ENCODE results near the gene YBEY. TPM values are rescaled to one million over a fixed set of nuclear protein-coding genes. Genes with fewer than 3 reads are reported as not detected.

Gene YBEY
- total RNA-seq, 1 experiment from 2014 or later: 35.0 TPM

DNA sequence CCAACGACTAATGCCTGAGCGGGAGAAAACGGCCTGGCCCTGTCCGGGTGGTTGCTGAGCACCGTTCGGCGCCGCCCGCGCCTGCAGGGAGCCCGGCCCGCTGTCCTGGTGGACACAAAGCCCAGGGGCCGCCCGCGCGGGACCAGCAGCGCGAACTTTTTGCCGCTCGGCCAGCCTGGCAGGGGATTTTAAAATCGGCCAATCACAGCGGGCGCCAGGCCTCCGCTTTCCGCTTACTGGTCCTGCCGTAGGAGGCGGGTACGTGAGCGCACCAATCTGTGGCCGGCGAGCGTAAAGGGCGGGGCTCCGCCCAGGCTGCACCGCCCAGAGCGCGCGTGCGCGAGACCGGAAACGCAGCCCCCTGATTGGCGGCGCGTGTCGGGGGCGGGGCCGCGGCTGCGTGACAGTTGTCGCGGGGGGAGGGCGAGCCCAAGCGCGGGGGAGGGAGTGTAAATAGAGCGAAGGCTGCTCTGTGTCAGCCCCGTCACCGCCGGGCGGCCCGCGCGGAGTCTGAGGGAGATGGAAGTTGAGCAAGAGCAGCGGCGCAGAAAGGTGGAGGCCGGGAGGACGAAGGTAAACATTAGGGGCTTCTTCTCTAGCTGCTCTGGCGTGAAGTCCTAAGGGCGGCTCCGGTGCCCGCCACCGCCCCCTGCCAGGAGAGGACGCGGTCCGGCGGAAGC, 37.7 kb downstream of the YBEY start, which contains the start of the genes C21orf58 and PCNT:
Gene C21orf58 (minus strand): TSS at position 161 of the 680 bp plus-strand sequence. CDS start 1,132 bp downstream, outside the sequence.
Gene PCNT (plus strand): TSS at position 447 of the 680 bp plus-strand sequence. CDS start 73 bp downstream, at position 520.
- Histone ChIP-seq H3K4me3 (ENCODE audit: insufficient read depth, low read depth, low read length) (peak within 1 kb of the TSS; percentile 100), H3K27me3 (ENCODE audit: control insufficient read depth, insufficient read depth, low read length) (no peaks in the 10 kb centered on the region), H3K36me3 (replicated peaks; ENCODE audit: control insufficient read depth, insufficient read depth, low read length) (peaks cover 4% of the 10 kb centered on the region)
- peak; percentile 100 for DNase-seq

- no peaks in the 10 kb centered on the region for H3K27me3 ChIP-seq (ENCODE audit: control insufficient read depth, insufficient read depth, low read length)
- H3K36me3 ChIP-seq (replicated peaks; ENCODE audit: control insufficient read depth, insufficient read depth, low read length): peaks cover 4% of the 10 kb centered on the region
- H3K4me3 ChIP-seq (ENCODE audit: insufficient read depth, low read depth, low read length): peak overlapping the region; percentile 100
- DNase-seq: peak; percentile 99
These were observed 38.4 kb downstream of the YBEY start for GRCh38 chr21:46324390-46325072.

GRCh38 chr21:46325073-46325912, 39.2 kb downstream of the YBEY start:
- peak; percentile 92 for DNase-seq
- Histone ChIP-seq H3K4me3 (ENCODE audit: insufficient read depth, low read depth, low read length) (peak overlapping the region; percentile 93), H3K27me3 (ENCODE audit: control insufficient read depth, insufficient read depth, low read length) (no peaks in the 10 kb centered on the region), H3K36me3 (replicated peaks; ENCODE audit: control insufficient read depth, insufficient read depth, low read length) (peaks cover 4% of the 10 kb centered on the region)

- Histone ChIP-seq H3K36me3 (replicated peaks; ENCODE audit: control insufficient read depth, insufficient read depth, low read length) (peaks cover 4% of the 10 kb centered on the region), H3K4me3 (ENCODE audit: insufficient read depth, low read depth, low read length) (no peak overlapping the region), H3K27me3 (ENCODE audit: control insufficient read depth, insufficient read depth, low read length) (no peaks in the 10 kb centered on the region)
- peak; percentile 61 for DNase-seq
These were observed 40.1 kb downstream of the YBEY start for GRCh38 chr21:46326110-46326703.

DNA sequence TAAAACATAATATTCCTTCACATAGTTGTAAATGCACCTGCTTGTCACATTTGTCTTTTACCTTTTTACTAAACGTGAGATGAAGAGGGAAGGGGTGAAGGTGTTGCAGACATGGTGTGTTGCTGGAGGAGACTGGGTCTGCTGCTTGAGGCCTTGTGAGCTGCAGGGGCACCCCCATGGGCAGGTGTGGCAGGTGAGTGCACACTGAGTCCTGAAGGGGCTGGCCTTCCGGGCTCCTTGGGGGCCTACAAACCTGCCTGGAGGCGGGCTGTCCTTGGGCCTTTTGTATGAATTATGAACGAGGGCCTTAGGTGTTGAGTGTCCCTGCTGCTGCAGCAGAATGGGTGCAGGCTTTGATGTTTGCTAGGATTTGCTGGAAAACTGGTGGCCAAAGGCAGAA, 41.6 kb downstream of the YBEY start:
- DNase-seq: no peak
- Histone ChIP-seq H3K27me3 (ENCODE audit: control insufficient read depth, insufficient read depth, low read length) (no peaks in the 10 kb centered on the region), H3K4me3 (ENCODE audit: insufficient read depth, low read depth, low read length) (no peak overlapping the region), H3K36me3 (replicated peaks; ENCODE audit: control insufficient read depth, insufficient read depth, low read length) (peaks cover 4% of the 10 kb centered on the region)

GRCh38 chr21:46328151-46328550, 42.0 kb downstream of the YBEY start:
- Histone ChIP-seq H3K36me3 (replicated peaks; ENCODE audit: control insufficient read depth, insufficient read depth, low read length) (peaks cover 4% of the 10 kb centered on the region), H3K27me3 (ENCODE audit: control insufficient read depth, insufficient read depth, low read length) (no peaks in the 10 kb centered on the region), H3K4me3 (ENCODE audit: insufficient read depth, low read depth, low read length) (no peak overlapping the region)
- no peak for DNase-seq

DNA sequence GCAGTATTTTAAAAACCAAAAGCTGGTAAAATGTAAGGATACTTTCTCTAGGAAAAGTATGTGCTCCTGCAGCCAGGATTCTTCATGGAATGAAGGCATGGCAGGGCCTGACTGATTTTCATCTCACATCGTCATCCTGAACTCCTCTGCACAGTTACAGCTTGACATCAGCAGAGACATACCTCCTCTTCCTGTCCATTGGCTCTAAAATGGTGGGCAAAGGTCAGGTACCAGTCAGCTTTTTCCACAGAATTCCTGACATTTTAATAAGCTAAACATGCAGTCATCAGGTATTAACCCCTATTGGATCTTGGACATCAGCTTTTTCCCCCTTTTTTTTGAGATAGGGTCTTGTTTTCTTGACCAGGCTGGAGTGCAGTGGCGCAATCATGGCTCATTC, 43.7 kb downstream of the YBEY start:
- Histone ChIP-seq H3K36me3 (replicated peaks; ENCODE audit: control insufficient read depth, insufficient read depth, low read length) (peaks cover 10% of the 10 kb centered on the region), H3K27me3 (ENCODE audit: control insufficient read depth, insufficient read depth, low read length) (no peaks in the 10 kb centered on the region), H3K4me3 (ENCODE audit: insufficient read depth, low read depth, low read length) (no peak overlapping the region)
- no peak for DNase-seq

- no peak overlapping the region for H3K4me3 ChIP-seq (ENCODE audit: insufficient read depth, low read depth, low read length)
- no peaks in the 10 kb centered on the region for H3K27me3 ChIP-seq (ENCODE audit: control insufficient read depth, insufficient read depth, low read length)
- no peak for DNase-seq
- peaks cover 15% of the 10 kb centered on the region for H3K36me3 ChIP-seq (replicated peaks; ENCODE audit: control insufficient read depth, insufficient read depth, low read length)
These were observed 48.4 kb downstream of the YBEY start for GRCh38 chr21:46334351-46335140.

- H3K27me3 ChIP-seq (ENCODE audit: control insufficient read depth, insufficient read depth, low read length): no peaks in the 10 kb centered on the region
- H3K4me3 ChIP-seq (ENCODE audit: insufficient read depth, low read depth, low read length): no peak overlapping the region
- peaks cover 18% of the 10 kb centered on the region for H3K36me3 ChIP-seq (replicated peaks; ENCODE audit: control insufficient read depth, insufficient read depth, low read length)
- no peak for DNase-seq
These were observed 50.5 kb downstream of the YBEY start for GRCh38 chr21:46336603-46337002.

DNA sequence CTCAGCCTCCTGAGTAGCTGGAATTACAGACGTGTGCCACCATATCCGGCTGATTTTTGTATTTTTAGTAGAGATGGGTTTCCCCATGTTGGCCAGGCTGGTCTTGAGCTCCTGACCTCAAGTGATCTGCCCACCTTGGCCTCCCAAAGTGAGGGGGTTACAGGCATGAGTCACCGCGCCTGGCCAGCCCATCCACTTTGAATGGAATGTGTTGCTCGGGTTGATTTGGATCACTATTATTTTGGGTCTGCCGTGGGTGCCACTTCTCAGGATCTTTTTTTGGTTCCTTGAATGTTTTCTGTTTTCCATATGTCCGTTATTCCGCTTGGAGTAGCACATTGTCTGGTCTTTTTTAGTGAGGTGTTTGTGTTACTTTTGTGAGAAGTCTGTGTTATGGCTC, 54.9 kb downstream of the YBEY start:
- Histone ChIP-seq H3K27me3 (ENCODE audit: control insufficient read depth, insufficient read depth, low read length) (no peaks in the 10 kb centered on the region), H3K4me3 (ENCODE audit: insufficient read depth, low read depth, low read length) (no peak overlapping the region), H3K36me3 (replicated peaks; ENCODE audit: control insufficient read depth, insufficient read depth, low read length) (peaks cover 10% of the 10 kb centered on the region)
- no peak for DNase-seq

DNA sequence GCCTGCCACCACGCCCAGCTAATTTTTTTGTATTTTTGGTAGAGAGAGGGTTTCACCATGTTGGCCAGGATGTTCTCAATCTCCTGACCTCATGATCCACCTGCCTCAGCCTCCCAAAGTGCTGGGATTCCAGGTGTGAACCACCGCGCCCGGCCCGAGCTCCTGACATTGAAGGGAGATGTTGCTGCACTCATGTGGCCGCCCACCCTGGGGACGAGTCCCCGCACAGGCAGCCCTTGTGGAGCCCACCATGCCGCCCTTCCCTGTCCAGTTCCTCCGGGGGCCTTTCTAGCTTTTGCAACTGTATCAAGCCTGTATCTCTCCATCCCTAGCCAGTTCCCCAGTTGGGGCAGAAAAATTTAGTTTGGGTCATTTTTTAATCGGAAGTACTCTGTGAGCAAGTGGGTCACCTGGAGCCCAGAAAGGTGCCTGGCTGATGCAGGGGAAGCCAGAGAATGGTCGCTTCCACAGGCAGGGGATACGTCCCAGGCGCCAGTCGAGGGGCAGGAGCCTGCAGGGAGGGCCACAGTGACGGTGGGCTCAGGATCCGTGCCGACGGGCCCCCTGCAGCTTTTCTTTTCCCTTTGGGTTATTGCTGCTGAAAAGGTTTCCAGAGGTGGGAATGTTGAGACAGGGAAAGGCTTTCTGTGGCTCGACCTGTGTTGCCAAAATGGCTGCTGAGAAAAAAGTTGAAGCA, 58.2 kb downstream of the YBEY start:
- H3K27me3 ChIP-seq (ENCODE audit: control insufficient read depth, insufficient read depth, low read length): no peaks in the 10 kb centered on the region
- peaks cover 13% of the 10 kb centered on the region for H3K36me3 ChIP-seq (replicated peaks; ENCODE audit: control insufficient read depth, insufficient read depth, low read length)
- no peak overlapping the region for H3K4me3 ChIP-seq (ENCODE audit: insufficient read depth, low read depth, low read length)
- peak; percentile 43 for DNase-seq

DNA sequence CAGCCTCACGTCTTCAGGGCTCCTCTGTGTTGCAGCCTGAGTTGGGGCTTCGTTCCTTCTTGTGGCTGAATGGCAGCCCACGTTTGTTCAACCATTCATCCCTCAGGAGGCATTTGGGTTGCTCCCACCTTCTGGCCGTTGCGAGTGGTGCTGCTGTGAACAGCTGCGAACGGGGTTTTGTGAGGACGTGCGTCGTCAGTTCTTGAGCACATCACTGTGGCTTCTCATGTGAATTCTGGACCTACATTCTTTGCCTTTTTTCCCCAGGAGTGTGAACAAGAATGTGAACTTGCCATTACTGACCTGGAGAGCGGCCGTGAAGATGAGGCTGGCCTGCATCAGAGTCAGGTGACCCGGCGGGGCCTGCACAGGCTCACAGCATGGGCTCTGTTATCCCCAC, 59.7 kb downstream of the YBEY start:
- peak; percentile 36 for DNase-seq
- Histone ChIP-seq H3K27me3 (ENCODE audit: control insufficient read depth, insufficient read depth, low read length) (no peaks in the 10 kb centered on the region), H3K36me3 (replicated peaks; ENCODE audit: control insufficient read depth, insufficient read depth, low read length) (peaks cover 11% of the 10 kb centered on the region), H3K4me3 (ENCODE audit: insufficient read depth, low read depth, low read length) (no peak overlapping the region)

Data from H7 (cell line).